OCI-LY7 (cell line): ENCODE results near the gene GLG1. TPM values are rescaled to one million over a fixed set of nuclear protein-coding genes. Genes with fewer than 3 reads are reported as not detected.
"Not testable (repeated sequence)": the region's sequence is repeated elsewhere in the genome, so short reads cannot be mapped to it uniquely, and the experiment has no call there.

Experiments used
- BruUV-seq: library from RNA; stranded (reverse); fragments of 400-500 nt; replicated peaks from 2 replicates; lab custom pipeline; 2021; lab: Mats Ljungman, UMichigan
- CTCF ChIA-PET: fragments of 300-600 bp; sonication (Branson Sonifier 250); formaldehyde crosslinking; loops from one replicate; lab custom pipeline; 2022; ENCODE audit warnings: antibody characterized with exemption; ENCODE audit not compliant: unreplicated experiment; lab: Charles Lee
- POLR2A ChIA-PET: fragments of 300-600 bp; sonication (Branson Sonifier 250); formaldehyde crosslinking; loops from one replicate; lab custom pipeline; 2022; ENCODE audit warnings: antibody characterized with exemption; lab: Charles Lee
- DNase-seq: peaks from one replicate; pipeline ENCODE4 v3.0.0-alpha.2; 2015; ENCODE audit warnings: low spot score
- H2AFZ ChIP-seq: fragments of 200-600 bp; sonication (generic), shearing (Covaris generic); 2 replicates; pipeline ENCODE4 v1.6.1; 2014; ENCODE audit warnings: mild to moderate bottlenecking, antibody characterized with exemption, low read length, moderate library complexity
- H3K27ac ChIP-seq: fragments of 200-600 bp; sonication (generic); 2 replicates; pipeline ENCODE4 v1.5.1; 2014; ENCODE audit warnings: mixed run types, low read depth, mild to moderate bottlenecking, moderate library complexity, low read length, inconsistent platforms; ENCODE audit not compliant: poor library complexity, severe bottlenecking
- H3K36me3 ChIP-seq: fragments of 200-600 bp; sonication (generic); 2 replicates; pipeline ENCODE4 v1.6.1; 2014; ENCODE audit warnings: mild to moderate bottlenecking, antibody characterized with exemption, low read length, moderate library complexity, mixed read lengths; ENCODE audit not compliant: insufficient read depth
- H3K4me1 ChIP-seq: fragments of 200-600 bp; sonication (generic); 2 replicates; pipeline ENCODE4 v1.5.1; 2014; ENCODE audit warnings: mild to moderate bottlenecking, low read length; ENCODE audit not compliant: insufficient read depth, poor library complexity, severe bottlenecking
- H3K4me2 ChIP-seq: fragments of 200-600 bp; sonication (generic); 2 replicates; pipeline ENCODE4 v1.6.1; 2014; ENCODE audit warnings: mild to moderate bottlenecking, low read length
- H3K4me3 ChIP-seq: fragments of 200-600 bp; sonication (generic); 2 replicates; pipeline ENCODE4 v1.5.1; 2014; ENCODE audit warnings: mild to moderate bottlenecking, low read depth, low read length; ENCODE audit not compliant: poor library complexity, severe bottlenecking
- H3K79me2 ChIP-seq: fragments of 200-600 bp; sonication (generic); 2 replicates; pipeline ENCODE4 v1.6.1; 2016; ENCODE audit warnings: low read depth, mild to moderate bottlenecking, low read length, moderate library complexity, mixed read lengths; ENCODE audit not compliant: insufficient read depth
- H3K9me2 ChIP-seq: fragments of 200-600 bp; sonication (generic); 2 replicates; pipeline ENCODE4 v1.6.1; 2016; ENCODE audit warnings: mild to moderate bottlenecking, low read length, mixed read lengths; ENCODE audit not compliant: insufficient read depth
- H3K9me3 ChIP-seq: fragments of 200-600 bp; sonication (generic); 2 replicates; pipeline ENCODE4 v1.6.1; 2014; ENCODE audit warnings: mild to moderate bottlenecking, mixed run types, low read length, mixed read lengths
- H4K20me1 ChIP-seq: fragments of 200-600 bp; sonication (generic); 2 replicates; pipeline ENCODE4 v1.6.1; 2014; ENCODE audit warnings: mild to moderate bottlenecking, antibody characterized with exemption, low read length, moderate library complexity, mixed read lengths; ENCODE audit not compliant: insufficient read depth
- EZH2phosphoT487 ChIP-seq: fragments of 200-600 bp; sonication (generic); IDR thresholded peaks from 2 replicates; pipeline ENCODE4 v1.6.1; 2018; ENCODE audit warnings: low read depth, borderline replicate concordance, mild to moderate bottlenecking, mixed run types, antibody characterized with exemption, low read length, moderate library complexity, mixed read lengths
- intact Hi-C: fragments of 100-400 bp; cut with micrococcal nuclease; formaldehyde crosslinking; loops from one replicate; pipeline ENCODE4 v1.10.0; 2022; ENCODE audit not compliant: unreplicated experiment
- total RNA-seq, 2 experiments: library from RNA; depleted of rRNA in 1 of 2; stranded (reverse); fragments of >200 nt in 1 of 2; shearing (Covaris generic) in 1 of 2; gene quantifications; 2 replicates each; pipeline ENCODE4 v1.2.3, GENCODE V29; 2014 to 2022
- TF ChIP-seq, protein P1 (sequence below): fragments of 200-600 bp; sonication (generic); conservative IDR thresholded peaks from 2 replicates; pipeline ENCODE4 v1.5.1; 2014; ENCODE audit warnings: mild to moderate bottlenecking, antibody characterized with exemption, low read length, moderate library complexity, mixed read lengths

The GLG1 gene
- total RNA-seq, 2 experiments from 2014 or later, result 40.4 to 69.8 TPM

DNA sequence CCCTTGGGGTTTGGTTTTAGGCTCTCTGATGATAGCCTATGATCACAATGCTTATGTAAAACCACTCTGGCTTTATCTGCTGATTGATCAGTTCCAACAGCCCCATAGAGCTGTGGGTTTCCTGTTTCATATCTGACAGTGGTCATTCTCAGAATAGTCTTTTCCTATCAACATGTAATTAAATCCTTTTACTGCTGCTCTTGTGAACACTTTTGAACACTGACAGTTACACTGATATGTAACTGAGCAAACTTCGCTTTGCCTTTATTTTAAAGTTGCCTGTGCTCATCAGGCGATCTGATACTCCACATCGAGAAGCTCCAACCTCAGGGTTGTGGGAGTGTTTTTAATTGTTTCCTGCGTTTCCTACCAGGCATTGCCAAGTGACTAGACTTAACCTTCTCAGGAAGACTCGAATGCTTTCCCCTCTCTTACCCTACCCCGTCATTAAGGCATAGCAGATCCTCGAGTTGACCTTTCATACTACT lies 168.4 kb downstream of the GLG1 start:
- H3K9me3 ChIP-seq, result no peaks in the 10 kb centered on the region
- POLR2A ChIA-PET, result interaction anchor here (0.6 kb wide), 3 partner anchors 56 to 622 kb away, joined by 3 read pairs; no protein-coding TSS in a partner anchor
- intact Hi-C loops, result no loop called here

DNA sequence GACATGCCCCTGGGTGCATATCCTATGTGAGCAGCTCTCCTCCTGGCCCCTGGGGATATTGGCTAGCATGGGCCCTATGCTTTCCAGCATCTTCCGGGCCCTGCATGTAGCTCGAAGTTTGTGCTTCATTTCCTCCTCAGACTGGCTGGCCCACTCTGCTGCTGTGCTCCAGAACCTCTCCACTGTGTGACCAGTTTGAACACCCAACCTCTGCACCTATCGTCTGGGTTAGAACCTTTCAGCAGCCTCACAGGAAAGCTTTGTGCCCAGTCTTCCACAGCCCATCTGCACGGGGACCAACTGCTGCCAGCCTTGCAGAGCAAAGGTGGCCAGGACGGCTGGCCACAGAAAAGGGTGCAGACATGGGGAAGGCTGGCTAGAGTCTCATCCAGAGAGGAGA lies 175.4 kb downstream of the GLG1 start:
- H3K9me2 ChIP-seq, result no peaks in the 10 kb centered on the region
- H2AFZ ChIP-seq, result no peak overlapping the region
- BruUV-seq, result no TSS peak
- H3K4me2 ChIP-seq, result no peak overlapping the region
- CTCF ChIA-PET, result no interaction called here
- H3K9me3 ChIP-seq, result no peaks in the 10 kb centered on the region
- TF ChIP-seq, protein P1, sequence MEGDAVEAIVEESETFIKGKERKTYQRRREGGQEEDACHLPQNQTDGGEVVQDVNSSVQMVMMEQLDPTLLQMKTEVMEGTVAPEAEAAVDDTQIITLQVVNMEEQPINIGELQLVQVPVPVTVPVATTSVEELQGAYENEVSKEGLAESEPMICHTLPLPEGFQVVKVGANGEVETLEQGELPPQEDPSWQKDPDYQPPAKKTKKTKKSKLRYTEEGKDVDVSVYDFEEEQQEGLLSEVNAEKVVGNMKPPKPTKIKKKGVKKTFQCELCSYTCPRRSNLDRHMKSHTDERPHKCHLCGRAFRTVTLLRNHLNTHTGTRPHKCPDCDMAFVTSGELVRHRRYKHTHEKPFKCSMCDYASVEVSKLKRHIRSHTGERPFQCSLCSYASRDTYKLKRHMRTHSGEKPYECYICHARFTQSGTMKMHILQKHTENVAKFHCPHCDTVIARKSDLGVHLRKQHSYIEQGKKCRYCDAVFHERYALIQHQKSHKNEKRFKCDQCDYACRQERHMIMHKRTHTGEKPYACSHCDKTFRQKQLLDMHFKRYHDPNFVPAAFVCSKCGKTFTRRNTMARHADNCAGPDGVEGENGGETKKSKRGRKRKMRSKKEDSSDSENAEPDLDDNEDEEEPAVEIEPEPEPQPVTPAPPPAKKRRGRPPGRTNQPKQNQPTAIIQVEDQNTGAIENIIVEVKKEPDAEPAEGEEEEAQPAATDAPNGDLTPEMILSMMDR, result no peak
- TF ChIP-seq EZH2phosphoT487, result no peak
- no peaks in the 10 kb centered on the region for H3K79me2 ChIP-seq
- no peak for DNase-seq
- no peaks in the 10 kb centered on the region for H3K36me3 ChIP-seq
- POLR2A ChIA-PET, result no interaction called here
- no peak overlapping the region for H3K4me3 ChIP-seq
- no peaks in the 10 kb centered on the region for H4K20me1 ChIP-seq
- no peaks in the 10 kb centered on the region for H3K4me1 ChIP-seq
- intact Hi-C loops, result loop anchor here (5.0 kb wide), 1 partner anchor 124 kb away; no protein-coding TSS in a partner anchor
- no peak overlapping the region for H3K27ac ChIP-seq

More for the DNA sequence above, 168.4 kb downstream of the GLG1 start:
- no peaks in the 10 kb centered on the region for H4K20me1 ChIP-seq
- no TSS peak for BruUV-seq
- H3K4me1 ChIP-seq, result no peaks in the 10 kb centered on the region
- TF ChIP-seq, protein P1, result no peak
- TF ChIP-seq EZH2phosphoT487, result no peak
- CTCF ChIA-PET, result no interaction called here
- no peaks in the 10 kb centered on the region for H3K36me3 ChIP-seq
- H3K9me2 ChIP-seq, result no peaks in the 10 kb centered on the region
- H3K4me3 ChIP-seq, result no peak overlapping the region
- H2AFZ ChIP-seq, result no peak overlapping the region
- H3K27ac ChIP-seq, result no peak overlapping the region
- no peak for DNase-seq
- H3K79me2 ChIP-seq, result no peaks in the 10 kb centered on the region
- H3K4me2 ChIP-seq, result no peak overlapping the region

DNA sequence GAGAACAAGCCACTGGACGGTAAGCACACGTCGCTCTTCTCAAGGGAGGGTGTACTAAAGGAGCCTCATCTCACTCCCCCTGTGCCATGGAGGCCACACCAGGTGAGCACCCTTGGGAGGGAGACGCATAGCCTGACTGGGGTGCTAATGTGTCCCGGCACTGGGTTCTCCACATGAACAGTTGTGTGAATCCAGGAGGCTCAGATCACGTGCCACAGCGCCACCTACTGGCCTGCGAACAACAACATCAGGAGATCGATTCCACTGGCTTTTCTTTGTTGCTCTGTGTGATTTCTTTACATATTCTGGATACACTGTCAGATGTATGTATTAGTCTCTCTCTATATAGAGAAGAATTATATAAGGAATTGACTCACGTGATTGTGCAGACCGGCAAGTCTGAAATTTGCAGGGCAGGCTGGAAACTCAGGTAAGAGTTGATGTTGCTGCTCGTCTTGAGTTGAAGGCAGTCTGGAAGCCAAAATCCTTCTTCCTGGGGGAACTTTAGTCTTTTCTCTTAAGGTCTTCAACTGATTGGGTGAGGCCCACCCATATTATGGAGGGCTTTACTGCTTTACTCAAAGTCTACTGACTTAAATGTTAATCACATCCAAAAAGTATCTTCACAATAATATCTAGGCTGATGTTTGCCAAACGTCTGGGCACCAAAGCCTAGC lies 176.7 kb downstream of the GLG1 start:
- H3K4me1 ChIP-seq, H3K4me3 ChIP-seq, H4K20me1 ChIP-seq, POLR2A ChIA-PET, H3K79me2 ChIP-seq, H3K36me3 ChIP-seq, CTCF ChIA-PET, H3K9me2 ChIP-seq, H2AFZ ChIP-seq, H3K9me3 ChIP-seq, BruUV-seq, H3K27ac ChIP-seq, H3K4me2 ChIP-seq: not testable (repeated sequence)
- TF ChIP-seq, protein P1, result peak; percentile 84
- intact Hi-C loops, result loop anchor here (5.0 kb wide), 1 partner anchor 123 kb away; no protein-coding TSS in a partner anchor
- peak; percentile 53 for DNase-seq

DNA sequence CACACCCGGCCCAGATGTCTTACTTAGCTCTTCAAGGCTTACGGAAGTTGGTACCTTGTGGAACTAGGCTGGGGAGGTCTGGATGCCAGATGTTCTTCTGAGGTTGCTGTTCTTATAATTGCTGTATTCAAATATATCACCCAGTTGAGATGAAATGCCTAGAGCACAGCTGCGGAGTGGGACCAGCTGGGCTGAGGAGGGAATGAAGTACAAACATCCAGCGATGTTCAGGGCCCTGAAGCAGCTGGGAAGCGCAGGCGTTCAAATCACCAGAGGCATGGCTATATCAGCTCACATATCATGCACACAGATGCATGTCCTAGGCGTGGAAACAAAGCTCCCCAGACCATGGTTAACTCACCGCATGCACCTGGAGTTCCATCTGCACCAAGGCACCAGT lies 178.4 kb downstream of the GLG1 start:
- BruUV-seq, DNase-seq, H3K9me2 ChIP-seq, CTCF ChIA-PET, intact Hi-C loops, H3K9me3 ChIP-seq, H3K36me3 ChIP-seq, H2AFZ ChIP-seq, H4K20me1 ChIP-seq, H3K79me2 ChIP-seq, H3K4me3 ChIP-seq, H3K4me2 ChIP-seq, H3K27ac ChIP-seq, POLR2A ChIA-PET, H3K4me1 ChIP-seq: not testable (repeated sequence)
